NCI-H1417 treated with DMSO at 0.1 percent for 48 hours (cell line): ENCODE data around the gene KRT8.
"Not testable (repeated sequence)": the region's sequence is repeated elsewhere in the genome, so short reads cannot be mapped to it uniquely, and the experiment has no call there.

Experiments used
- DNase-seq: peaks from one replicate; lab custom pipeline; 2025; lab: John Stamatoyannopoulos, UW

Gene KRT8

DNA sequence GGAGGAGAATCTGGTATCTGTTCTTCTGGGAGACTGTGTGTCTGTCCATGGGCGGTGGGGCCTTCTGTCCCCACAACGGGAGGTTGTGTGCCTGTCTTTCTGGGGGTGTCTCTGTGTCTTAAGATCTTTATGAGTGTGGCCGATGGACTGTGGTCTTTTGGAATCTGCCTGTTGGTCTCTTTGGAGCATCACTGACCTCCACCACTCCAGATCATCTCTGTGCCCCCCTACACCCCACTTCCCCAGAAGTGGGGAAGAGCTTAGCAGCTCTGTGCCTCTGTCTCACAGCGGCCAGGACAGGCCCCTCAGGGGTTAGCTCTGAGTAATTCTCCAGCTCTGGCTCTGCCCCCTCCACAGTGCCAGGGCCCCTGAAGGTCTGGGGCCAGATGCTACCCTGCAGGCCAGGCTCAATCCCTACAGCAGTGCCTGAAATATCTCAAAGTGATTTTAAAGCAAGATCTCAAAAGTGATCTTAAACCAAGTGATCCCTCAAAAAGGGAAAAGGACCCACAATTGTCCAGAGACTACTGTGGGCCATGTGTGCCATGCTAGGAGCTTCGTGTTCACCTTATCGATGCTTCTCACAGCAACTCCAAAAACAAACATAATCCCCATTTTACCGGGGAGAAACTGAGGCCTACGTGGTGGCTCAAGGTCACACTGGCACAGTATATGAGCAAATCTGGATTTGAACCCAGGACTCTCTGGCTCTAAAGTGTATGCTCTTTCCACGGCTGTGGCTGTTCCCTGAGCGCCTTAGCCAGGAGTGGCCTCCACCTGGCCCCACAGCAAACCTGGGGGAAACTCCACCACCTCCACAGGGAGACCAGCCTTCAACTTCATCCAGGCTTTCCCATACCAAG lies 30.1 kb downstream of the KRT8 start:
- DNase-seq: no peak

DNA sequence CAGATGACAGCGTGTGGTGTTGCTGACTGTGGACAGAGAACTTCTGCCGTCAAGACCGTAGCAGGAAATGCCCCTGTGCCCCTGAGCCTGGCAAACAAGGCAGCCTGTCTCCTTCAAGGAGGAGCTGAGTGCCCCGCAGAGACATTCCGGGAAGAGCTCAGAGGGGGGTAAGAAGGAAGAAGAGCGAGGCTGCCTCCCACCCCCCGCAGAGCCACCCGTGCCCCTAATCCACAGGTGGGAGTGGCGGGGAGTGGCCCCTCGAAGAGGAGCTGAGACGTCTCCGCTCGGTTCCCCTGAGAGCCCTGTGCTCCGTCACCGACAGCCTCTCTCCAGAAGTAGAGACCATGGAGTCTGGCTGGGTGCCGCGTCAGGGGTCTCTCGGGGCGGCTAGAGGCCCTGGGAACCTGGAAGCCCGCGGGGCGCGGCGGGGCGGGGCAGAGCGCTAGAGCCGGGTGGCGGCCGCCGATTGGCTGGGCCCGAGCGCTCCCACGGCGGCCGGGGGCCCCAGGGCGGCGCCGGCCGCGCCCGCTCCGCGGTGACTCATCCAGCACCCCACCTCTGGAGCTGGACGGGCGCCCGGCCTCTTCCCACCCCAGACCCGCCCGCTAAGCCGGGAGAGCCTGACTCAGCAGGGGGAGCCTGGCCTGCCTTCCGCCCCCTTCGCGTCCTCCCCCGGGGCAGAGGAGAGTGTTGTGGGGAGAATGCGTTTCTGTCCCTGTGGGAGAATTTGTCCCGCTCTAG lies 30.9 kb downstream of the KRT8 start:
- no peak for DNase-seq

- DNase-seq: no peak
These were observed 31.4 kb downstream of the KRT8 start for GRCh38 chr12:52873513-52873831.

DNA sequence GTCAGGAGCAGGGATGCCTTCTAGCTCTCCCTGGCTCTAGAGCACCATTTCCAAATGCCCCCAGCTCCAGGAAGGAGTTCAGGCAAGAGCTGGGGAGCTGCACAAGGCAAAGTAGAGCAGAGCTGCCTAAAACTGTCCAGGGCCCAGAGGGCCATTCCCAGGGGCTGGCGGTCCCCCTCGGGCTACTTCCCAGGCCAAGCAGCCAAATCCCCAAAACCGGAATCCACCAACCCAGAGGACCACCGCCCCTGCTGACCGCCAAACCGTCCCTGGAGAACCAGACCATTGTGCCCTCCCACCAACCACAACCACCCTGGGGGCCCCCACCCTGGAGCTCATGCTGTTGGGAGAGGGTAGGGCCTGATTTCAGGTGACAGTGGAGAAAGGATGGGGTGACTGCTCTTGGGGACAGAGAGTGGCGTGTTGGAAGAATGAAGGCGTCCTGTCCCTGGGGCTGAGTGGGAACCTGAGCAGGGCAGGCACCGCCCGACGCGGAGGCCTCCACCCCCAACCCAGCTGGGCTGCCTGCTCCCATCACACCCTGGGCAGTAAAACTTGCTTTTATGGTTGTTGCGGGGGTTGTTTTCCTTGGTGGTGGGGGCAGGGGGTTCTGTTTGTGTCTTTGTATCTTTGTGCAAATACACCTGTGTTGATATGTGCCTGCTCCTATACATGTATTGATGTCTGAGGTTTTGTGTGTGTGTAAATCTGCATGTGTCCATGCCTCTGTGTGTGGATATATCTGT lies 32.1 kb downstream of the KRT8 start:
- no peak for DNase-seq

DNA sequence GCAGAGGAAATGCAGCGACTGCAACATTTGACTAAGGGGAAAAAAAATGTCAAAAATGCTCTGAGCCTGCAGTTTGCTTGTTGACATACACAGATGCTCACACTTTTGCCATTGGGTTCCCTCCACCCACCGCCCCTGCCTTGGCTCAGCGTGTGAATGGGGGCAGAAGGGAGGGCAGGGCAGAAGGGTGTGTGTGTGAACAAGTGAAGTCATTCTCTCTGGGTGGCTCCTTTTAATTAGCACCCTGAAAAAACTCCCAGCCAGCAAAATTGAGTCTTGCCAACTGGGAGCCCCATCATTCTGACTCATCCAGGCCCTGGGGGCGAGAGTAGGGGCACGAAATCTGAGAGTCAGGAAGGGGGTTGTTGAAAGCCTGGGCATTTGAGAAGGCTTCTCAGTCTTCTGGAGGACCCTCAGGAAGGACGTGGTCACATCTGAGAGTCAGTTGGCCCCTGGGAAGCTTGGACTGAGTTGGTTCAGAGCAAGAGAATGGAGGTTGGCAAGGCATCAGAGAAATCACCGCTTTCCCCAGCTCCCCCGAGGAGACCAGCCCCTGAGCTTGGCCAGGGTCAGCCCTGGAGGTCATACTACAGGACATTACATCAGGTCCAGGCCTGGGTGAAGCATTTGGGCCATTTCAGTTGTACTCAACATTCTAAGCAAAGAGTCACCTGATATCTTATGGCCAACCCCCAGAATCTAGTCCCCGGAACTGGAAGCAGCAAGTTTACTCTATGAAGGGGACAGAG lies 33.4 kb downstream of the KRT8 start:
- DNase-seq: no peak

DNA sequence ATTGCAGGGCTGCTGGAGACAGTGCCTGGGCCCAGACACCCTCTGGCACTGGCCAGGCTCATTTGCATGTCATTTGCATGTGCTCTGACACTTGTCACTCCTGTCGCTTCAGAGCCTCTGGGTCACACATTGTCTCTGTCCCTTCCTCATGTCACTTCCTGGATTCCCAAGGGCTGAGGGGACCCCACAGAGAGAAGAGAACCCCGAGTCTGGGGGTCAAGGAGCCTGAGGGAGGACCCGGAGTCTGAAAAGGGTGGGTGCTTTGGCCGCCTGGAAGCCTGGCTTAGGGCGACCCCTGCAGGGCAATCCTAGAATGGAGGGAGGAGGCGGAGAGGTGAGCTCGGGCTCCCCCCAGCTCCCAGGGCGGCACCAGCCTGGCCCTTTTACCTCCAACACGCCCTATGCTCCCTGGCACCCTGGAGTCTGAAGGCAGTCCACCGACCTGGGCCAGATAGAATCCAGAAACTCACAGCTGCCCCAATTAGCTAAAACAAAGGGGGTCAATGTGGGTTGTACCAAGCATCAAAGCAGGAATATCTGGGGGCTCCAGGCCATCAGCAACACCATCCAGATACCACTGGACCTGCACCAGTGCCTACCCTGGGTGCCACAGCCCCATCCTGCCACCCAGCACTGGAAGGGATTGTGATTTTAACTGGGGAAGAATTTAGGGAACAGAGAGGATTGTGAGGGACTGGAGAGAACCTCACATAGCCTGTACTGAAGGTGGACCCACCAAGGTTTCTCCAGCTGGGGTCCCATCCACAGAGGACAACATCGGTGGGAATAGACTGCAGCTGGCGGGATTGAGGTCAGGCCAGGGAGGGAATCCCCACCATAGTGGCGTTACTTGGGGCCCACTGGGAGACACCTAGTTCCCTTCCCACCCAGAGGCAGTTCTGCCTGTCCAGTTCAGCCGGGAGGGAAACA lies 34.2 kb downstream of the KRT8 start:
- no peak for DNase-seq

- DNase-seq: no peak
These were observed 37.2 kb downstream of the KRT8 start for GRCh38 chr12:52867642-52868041.

DNA sequence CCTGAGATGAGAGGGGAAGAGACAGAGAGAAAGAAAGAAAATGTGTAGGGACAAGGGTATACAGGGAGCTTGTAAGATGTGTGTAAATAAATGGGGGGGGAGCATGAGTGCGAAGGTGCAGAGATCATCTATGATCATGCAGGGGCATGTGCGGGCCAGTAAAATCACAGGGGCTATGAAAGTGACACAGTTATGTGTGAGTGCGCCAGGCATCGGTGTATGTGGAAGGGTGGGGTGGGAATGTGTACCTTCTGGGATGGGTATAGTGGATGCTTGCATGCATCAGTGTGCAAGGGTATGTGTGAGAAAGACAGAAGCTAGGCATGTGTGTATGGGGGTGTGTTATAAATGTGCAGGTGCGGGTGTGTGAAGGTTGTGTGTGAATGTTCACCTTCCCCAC lies 37.7 kb downstream of the KRT8 start:
- DNase-seq: no peak

- DNase-seq: no peak
These were observed 39.6 kb downstream of the KRT8 start for GRCh38 chr12:52865090-52865944.

DNA sequence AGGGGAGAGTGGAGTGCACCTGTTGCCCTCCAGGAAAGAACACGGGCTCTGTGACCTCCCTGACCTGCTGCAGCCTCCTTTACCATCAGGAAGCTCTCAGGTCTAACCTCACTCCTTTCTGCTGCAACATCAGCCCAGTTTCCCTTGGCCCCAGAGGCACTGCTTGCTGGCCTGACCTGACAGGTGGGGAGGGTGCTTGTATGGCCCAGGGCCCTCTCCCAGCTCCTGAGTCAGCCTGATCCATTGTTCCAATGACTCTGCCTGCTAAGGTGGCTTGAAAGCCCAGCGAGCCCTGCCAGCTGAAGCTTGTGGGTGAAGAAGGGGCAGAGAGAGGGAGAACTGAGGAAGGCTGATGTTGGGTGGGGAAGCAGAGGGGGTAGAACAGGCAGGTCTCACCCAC lies 42.9 kb downstream of the KRT8 start:
- DNase-seq: no peak

DNA sequence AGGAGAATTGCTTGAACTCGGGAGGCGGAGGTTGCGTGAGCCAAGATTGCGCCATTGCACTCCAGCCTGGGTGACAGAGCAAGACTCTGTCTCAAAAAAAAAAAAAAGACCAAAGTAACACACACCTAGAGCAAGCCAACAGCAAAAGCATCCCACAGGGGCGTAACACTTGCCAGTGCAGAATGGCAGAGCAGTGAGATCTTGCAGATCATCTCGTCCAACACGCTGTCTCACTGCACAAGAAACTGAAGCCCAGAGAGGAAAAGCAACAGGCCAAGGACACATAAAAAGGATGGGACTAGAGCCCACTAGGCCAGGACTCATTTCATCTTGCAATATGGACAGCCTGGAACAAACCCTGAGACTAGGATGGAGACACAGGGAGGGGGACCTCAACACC lies 43.4 kb downstream of the KRT8 start:
- DNase-seq: no peak

- no peak for DNase-seq
These were observed 44.6 kb downstream of the KRT8 start for GRCh38 chr12:52860102-52860823.

DNA sequence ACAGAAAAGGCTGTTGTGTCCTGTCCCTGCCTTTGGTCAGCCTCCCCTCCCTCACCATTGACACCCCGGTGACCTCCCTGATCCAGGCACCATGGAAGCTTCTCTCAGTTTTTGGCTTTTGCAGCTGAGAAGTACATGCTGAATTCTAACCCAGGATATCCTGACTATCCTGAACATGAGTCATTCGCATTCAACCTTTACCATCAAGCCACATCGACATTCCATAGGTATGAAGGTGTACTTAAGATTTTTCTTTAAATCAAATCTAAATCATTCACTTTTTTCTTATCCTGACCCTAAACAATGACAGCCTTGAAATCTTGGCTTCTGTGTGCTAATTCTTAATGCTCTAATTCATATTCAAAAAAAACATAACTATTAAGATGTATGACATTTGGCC lies 47.4 kb downstream of the KRT8 start:
- DNase-seq: no peak

DNA sequence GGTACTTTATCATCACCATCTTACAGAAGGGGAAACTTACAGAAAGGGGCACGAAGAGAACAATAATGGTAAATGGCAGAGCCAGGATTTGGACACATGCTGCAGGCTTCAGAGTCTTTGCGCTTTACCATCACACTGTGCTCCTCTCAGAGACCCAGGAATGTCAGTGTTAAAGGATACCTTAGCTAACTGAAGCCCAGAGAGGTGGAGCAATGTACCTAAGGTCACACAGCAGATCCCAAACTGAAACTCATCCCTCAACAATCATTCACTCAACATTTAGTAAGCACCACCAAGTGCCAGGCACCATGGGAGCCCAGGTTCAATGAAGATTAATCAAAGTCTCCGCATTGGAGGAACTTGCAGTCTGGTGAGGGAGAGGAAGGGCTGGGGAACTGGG lies 48.1 kb downstream of the KRT8 start:
- no peak for DNase-seq

GRCh38 chr12:52856077-52856476 lies 48.8 kb downstream of the KRT8 start:
- DNase-seq: not testable (repeated sequence)

DNA sequence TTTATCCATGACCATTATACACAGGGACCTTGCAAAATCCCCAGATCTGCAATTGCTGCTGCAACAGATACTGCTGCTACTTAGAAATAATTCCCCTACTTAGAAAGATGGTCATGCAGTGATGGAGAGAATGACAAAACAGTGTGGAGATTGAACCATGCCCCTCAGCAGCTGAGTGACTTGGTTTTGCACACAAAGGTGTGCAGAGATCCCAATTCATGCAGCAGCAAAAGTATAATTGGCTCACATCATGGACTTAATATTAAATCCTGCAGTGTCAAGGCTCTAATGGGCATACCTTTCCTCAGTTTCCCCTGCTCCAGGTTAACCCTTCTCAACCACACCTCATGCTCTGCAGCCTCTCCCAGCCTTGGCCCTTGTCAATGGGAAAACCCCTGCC lies 53.1 kb downstream of the KRT8 start:
- DNase-seq: no peak

DNA sequence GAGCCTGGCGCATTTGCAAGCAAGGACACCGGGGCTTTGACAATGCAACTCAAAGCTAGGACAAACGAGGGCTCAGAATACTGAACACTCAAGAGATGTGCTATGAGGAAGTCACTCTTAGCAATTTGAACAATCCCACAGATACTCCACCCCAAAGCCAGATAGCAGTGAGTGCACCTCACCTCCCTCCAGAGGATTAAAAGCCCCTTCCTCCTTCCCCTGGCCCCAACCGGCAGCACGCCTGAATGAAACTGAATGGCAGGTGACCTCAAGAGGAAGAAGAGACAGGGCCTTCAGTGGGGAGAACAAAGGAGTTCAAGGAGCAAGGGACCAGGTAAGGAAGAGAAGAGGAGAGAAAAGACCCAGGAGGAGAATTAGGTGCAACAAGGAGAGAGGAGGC lies 54.2 kb downstream of the KRT8 start:
- no peak for DNase-seq

GRCh38 chr12:52849511-52849910 lies 55.4 kb downstream of the KRT8 start:
- no peak for DNase-seq

DNA sequence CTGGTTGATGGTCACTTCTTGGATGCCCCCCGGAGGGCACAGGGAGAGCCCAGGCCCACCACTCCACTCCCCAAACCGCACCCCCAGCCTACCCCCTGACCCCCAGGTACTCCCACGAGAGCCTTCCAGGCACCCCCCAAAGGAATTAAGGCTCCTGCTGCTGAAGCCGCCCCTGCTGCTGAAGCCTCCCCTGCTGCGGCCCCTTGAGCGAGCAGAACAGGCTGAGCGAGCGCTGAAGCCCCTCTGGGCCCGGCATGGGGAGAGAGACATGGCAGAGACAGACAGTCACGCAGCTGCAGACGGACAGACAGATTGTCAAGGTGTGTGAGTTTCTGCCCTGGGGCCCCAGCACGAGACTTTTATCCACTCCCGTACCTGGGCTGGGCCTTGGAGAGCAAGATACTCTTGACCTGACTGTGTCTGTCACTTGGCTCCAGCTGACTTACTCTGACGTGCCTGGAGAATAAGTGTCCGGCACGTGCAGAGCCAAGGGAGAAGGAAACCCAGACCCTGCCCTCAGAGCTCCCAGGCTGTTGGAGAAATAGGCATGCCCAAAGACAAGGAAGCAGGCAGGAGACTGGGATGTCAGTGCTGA lies 56.1 kb downstream of the KRT8 start, which contains the start of gene KRT78:
KRT78 (minus strand) TSS at position 334 of the 595 bp plus-strand sequence; CDS start at position 270, 64 bp downstream.
- DNase-seq: no peak
